Renal cortex interstitium (tissue), 11 donors: ENCODE measurements around the gene CRIP1. TPM values are rescaled to one million over a fixed set of nuclear protein-coding genes. Genes with fewer than 3 reads are reported as not detected.

Experiments used
- DNase-seq, 11 donors: peaks; one replicate each; pipeline ENCODE4 v3.0.0-alpha.2; 2013; ENCODE audit warnings: low read depth in 9 of 11, low spot score in 4 of 11; ENCODE audit errors: extremely low read depth in 1 of 11
- polyA plus RNA-seq, 3 donors: library from polyadenylated mRNA; unstranded; fragments of 120-200 nt; gene quantifications; one replicate each; pipeline ENCODE4 v1.2.1, GENCODE V29; 2013; ENCODE audit not compliant: insufficient read length in 3 of 3

CRIP1 gene
- polyA plus RNA-seq, 3 donors: 24.0 to 49.2 (median 36.3) TPM

DNA sequence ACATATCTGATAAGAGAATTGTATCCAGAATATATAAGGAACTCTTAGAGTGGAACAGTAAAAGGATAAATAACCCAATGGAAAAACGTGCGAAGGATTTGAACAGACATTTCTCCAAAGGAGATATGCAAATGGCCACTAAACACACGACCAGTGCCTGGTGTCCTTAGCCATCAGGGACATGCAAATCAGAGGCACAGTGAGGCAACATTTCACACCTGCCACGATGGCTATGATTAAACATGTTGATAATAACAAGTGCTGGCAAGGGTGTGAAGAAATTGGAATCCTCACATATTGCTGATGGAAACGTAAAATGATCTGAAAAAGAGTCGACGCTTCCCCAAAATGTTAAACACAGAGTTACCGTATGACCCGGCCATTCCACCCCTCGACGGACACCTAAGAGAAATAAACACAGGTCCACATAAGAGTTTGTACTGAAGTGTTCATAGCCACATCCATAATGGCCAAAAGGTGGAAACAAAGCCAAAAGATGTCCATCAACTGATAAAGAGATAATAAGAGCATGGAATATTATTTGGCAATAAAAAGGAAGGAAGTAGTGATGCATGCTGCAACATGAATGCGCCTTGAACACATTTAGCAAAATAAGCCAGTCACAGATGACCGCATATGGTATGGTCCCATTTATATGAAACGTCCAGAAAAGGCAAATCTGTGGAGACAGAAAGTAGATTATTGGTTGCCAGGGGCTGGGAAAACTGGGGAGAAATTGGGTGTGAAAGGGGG lies 33.4 kb downstream of the CRIP1 start:
- DNase-seq: no peak

DNA sequence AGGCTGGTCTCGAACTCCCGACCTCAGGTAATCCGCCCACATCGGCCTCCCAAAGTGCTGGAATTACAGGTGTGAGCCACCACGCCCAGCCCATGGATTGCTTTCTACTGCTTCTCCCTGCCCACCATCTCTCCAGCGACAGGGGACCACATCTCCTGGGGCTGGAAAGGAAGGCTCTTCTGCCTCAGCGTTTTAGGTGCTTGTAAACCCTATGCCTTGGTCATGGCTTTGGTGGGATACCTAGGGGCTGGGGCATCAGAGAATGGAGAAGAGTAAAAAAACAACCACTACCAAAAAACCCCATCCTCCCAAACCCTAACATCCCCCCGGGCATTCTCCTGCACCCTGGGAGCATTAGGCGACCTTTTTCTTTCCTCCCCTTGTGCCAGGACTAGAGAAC lies 38.6 kb downstream of the CRIP1 start:
- DNase-seq: no peak

DNA sequence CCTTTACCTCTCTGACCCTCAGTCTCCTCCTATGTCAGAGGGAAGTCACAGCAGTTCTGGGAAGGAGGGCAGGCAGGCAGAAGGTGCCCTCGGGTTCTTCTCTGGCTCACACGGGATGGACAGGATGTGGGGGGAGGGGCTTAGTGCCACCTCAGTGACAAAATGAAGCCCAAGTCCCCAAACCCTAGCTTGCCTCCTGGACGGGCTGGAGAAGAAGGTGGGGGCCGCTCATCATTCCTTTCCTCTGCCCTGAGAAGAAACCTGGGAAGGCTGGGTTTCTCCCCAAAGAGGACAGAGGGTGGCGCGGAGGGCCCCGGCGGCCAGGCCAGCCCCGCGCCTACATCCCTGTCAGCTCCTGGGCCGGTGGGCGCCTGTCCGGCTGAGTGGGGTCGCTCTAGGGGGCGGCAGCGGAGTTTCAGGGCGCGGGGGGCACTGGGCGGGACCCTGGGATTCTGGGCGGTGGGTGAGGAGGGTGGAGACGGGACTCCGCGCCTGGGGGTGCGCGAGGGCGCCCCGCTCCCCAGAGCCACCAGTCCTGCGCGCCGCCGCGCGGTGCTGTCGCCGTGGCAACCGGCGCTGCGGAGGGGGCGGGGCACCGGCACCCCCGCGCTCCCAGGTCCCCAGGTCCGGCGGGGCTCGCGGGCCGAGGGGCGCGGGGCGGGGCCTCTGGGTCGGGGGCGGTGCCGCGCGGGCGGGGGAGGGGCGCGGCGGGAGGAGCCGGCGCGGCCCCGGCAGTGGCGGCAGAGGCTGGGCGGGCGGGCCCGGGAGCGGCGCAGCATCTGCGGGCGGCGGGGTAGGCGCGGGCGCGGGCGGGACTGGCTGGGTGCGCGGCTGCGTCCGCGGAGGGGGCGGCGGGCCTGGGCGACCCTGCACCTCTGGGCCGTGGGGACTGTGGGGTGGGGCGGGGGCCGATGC lies 39.4 kb downstream of the CRIP1 start, which contains the start of gene TMEM121:
Gene TMEM121, plus strand, starts transcription at position 723 of the 915 bp plus-strand sequence. CDS start 2,252 bp downstream, outside the sequence.
- no peak for DNase-seq

DNA sequence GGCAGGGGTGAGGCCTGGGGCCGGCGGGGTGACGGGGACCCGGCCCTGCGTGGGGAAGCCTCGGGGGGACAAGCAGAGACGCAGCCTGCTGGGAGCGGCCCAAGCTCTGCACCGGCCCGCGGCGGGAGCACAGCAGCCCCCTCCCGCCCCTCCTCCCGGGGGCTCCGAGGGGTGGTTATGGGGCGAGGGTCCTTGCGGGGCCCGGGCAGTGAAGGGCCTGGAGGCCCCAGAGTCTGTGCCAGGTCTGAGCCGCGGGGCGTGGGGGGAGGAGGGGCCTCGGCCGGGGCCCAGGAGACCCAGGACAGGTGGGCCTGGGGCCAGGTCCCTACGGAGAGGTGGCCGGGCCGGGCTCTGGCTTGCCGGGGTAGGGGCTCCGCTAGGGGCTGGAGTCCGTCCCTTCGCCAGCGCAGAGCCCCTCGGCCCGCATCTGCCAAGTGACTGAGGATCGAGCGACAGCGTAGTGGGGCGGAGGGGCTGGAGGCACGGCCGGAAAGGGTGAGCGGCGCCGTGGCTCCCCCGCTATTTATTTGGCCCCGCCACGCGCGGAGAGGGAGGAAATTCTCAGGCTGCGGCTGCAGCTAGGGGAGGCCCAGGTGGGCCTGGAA lies 40.2 kb downstream of the CRIP1 start:
- DNase-seq: no peak

DNA sequence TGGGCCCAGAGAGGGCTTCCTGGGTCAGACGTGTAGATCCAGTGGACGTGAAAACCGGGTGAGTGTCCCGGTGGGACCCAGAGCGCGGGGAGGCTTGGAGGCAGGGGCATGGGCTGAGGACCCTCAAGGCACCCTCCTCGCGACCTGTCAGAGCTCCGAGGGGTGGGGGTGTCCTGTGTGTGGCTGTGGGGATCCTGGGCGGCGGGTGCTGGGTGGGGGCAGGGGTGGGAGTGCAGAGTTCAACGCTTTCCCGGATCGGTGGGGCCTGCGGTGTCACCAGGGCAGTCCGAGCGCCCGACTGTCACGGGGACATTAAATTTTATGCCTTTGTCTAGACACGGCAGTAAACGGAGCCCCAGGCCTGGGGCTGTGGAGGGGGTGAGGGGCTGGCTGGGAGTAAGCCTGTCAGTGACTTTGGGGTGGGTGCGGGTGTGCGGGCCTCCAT lies 40.7 kb downstream of the CRIP1 start:
- DNase-seq: no peak

DNA sequence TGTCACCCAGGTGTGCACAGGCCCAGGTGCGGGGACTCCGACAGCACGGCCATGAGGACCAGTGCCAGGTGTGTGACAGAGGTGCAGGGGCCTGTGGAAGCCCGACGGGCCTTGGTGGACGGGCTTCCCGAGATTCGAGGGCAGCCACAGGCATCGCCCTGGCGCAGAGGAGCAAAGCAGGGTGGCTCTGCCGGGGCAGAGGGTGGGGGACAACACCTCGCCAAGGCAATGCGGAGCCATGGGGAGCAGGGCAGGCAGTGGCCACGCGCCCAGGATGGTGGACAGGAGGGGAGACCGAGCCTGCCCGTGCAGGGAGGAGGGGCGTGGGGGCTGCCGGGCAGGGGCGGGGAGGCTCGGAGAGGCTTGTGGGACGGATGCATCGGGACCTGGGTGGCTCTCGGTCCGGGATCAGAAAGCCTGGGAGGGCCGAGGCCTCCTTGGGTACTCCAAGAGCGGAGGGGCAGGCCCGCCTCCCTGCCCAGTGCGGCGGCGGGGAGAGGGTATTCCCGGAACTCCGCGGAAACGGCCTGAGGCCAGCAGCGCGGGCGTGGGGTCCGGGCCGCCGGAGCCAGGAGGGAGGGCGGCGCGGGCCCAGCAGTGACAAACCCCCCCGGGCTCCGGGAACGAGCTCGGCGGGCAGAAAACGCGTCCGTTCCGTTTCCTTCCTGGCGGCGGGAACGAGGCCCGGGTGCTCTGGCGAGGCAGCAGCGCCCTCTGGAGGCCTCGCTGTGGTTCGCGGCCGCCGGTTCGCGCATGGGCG lies 41.3 kb downstream of the CRIP1 start:
- DNase-seq: peak in 8 of 11 donors; percentile 56 to 79 (median 70)

DNA sequence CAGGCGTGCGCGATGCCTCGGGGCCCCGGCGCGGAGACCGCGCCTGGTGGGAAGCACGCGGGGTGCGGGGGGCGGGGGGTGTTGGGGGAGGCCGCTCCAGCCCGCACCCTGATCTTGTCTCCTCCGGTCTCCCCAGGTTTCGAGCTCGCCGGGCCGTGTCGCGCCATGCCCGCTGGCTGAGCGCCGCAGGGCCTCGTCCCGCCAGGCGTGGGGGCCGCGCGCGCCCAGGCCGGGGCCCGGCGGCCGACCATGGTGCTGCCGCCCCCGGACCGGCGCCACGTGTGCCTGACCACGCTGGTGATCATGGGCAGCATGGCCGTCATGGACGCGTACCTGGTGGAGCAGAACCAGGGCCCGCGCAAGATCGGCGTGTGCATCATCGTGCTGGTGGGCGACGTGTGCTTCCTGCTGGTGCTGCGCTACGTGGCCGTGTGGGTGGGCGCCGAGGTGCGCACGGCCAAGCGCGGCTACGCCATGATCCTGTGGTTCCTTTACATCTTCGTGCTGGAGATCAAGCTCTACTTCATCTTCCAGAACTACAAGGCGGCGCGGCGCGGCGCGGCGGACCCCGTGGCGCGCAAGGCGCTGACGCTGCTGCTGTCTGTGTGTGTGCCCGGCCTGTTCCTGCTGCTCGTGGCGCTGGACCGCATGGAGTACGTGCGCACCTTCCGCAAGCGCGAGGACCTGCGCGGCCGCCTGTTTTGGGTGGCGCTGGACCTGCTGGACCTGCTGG lies 42.1 kb downstream of the CRIP1 start:
- DNase-seq: no peak

DNA sequence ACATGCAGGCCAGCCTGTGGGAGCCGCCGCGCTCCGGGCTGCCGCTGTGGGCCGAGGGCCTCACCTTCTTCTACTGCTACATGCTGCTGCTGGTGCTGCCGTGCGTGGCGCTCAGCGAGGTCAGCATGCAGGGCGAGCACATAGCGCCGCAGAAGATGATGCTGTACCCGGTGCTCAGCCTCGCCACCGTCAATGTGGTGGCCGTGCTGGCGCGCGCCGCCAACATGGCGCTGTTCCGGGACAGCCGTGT lies 42.6 kb downstream of the CRIP1 start:
- DNase-seq: no peak

DNA sequence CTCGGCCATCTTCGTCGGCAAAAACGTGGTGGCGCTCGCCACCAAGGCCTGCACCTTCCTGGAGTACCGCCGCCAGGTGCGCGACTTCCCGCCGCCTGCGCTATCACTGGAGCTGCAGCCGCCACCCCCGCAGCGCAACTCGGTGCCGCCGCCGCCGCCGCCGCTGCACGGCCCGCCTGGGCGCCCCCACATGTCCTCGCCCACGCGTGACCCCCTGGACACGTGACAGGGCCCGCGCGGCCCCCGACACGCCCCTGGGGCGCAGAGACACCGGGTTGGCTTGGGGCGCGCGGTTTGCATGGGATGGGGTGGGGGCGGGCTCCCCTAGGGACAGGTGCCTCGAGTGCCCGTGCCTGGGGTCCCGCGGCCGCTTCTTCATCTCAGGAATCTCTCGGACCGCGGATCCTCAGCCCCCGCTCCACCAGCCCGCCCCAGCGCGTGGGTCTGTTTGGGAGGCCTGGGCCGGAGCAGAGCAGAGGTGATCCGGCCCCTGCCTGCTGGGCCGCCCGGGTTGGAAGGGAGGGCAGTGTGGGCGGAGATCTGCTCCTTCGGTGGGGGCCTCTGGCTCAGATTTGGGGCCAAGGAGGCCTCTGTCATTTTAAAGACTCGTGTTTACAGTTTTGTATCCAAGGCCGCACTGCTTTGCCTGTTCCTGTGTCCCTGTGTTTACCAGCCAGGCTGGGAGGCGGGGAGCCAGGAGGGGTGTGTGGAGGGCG lies 43.0 kb downstream of the CRIP1 start:
- DNase-seq: no peak

DNA sequence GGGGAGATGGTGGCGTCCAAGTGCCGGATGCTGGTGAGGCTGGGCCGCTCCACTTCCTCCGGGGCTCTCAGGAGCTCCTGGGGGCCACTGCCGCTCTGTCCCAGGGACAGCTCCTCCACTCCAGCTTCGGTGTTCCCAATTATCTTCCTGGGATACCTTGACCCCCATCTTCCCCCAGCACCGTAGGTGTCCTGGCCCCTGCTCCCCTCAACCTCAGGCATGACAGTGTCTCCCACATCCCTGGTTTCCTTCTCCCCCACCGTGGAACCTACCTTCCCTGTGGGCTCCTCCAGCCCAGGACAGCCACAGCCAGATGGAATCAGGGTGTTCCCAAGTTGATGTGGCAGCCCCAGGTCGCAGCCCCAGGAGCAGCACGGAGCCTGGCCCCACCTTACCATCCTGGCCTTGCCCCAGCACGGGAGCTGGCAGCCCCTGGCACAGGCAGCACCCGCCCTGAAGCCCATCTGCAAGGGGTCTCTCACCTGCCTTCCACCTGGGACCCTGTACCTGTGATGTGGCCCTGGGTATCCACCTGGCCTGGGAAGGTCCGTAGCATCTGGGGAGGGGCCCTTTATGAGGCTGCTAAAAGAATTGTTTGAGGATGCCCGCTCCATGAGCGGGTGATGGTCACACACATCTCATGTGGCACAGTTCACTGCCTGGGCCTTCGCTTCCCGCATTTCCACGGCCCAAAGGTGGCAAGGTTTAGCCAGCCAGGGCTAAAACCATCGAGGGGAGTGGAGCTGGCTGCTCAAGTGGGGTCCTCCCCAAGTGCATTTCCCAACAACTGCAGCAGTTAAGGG lies 43.8 kb downstream of the CRIP1 start:
- no peak for DNase-seq

DNA sequence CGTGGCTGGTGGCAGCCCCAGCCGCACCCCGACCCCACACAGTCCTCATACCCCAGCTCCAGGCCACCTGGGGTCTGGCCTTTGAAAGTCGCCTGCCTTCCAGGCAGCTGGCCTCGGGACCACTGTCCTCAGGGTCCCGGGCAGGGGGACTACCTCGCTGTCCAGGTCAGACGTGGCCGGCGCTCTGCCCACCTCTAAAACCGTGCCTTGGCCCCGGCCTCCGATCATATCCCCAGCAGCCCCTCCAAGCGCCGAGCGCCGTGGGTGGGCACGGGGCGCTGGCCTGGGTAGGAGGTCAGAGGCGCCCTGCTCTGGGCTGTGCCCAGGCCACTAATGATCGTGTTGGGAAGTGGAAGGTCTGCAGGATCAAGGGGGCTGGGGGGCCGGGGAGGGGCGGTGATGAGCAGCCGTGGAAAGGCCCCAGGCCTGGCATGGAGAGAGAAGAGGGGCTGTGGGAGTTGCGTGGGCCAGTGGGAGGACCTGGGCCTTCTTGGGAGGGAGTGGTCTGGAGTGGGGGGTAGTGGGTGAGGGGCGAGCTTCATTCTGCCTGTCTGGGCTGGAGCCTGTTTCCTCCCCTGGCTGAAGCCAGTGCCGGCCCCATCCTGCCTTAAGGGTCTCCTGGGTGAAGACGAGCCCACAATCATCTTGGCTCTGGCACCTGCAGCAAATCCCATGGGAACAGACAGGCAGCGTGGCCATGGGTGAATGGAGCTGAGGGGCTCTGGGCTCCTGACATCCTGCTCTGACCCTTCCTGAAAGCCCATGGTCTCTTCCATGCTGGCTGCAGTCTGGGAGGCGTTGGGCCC lies 44.6 kb downstream of the CRIP1 start:
- DNase-seq: no peak

DNA sequence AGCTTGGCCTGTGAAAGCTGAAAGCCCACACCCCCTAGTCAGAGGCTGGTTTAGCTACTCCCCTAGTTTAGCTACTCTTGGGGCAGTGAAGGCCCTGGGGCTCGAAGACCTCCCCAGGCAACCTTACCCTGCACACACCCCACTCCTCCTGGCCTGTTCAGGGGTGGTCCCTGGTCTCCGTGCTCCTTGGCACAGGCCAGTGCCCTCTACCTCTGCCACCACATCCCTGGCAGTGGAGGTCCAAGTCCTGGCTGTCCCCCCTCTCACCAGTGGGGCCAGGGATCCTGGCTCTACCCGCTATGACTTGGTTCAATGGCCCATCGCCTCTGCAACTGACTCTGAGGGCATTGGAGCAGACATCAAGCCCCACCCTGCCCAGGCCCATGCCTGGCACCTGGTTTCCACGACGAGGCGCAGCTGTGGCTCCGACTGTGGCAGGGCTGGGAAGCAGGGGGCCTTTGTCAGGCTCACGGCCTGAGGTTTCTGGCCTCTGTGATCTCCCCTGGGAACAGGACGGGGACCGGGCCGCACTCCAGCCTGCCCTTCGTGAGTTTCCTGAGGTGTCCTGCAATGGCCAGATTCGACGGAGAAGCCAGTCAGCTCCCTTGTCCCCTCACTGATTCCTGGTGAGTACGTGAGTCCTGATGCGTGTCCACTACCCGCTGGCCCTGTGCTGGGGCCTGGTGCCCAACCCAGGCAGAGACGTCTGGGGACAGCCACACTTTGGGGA lies 45.4 kb downstream of the CRIP1 start:
- DNase-seq: no peak

DNA sequence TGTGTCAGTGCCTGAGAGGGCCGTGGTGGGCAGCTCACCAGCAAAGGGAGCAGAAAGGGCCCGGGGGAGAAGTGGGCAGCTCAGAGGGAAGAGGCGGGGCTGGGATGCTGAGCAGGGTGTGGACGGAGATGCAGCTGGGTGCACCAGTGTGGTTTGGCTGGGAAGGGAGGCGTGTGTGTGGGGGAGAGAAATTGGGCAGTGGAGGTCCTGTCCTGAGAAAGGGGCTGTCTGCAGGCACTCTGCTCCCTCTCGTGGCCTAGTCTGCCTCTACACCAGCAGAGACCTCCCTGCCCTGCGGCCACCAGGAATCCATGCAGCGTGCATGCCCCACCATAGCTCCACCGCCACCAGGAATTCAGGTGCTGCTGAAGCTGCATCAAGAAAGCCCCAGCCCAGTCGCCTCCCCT lies 46.1 kb downstream of the CRIP1 start:
- no peak for DNase-seq

DNA sequence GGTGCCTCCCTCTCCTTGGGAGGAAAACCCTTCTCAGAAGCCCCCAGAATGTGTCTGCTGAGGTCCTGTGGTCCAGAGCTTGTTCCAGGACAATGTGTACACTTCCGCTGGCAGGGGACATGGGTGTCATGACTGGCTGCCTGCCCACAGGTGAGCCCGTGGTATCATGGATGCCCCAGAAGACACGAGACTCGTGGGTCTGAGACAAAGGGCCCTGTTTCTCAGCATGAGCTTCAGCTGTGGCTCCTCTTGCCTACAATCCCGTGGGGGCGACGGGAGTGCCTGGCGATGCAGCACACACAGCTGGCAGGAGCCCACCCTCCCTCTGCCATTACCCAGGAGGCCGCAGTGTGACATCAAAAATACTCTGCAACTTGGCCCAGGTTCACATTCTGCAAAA lies 46.7 kb downstream of the CRIP1 start:
- DNase-seq: no peak

DNA sequence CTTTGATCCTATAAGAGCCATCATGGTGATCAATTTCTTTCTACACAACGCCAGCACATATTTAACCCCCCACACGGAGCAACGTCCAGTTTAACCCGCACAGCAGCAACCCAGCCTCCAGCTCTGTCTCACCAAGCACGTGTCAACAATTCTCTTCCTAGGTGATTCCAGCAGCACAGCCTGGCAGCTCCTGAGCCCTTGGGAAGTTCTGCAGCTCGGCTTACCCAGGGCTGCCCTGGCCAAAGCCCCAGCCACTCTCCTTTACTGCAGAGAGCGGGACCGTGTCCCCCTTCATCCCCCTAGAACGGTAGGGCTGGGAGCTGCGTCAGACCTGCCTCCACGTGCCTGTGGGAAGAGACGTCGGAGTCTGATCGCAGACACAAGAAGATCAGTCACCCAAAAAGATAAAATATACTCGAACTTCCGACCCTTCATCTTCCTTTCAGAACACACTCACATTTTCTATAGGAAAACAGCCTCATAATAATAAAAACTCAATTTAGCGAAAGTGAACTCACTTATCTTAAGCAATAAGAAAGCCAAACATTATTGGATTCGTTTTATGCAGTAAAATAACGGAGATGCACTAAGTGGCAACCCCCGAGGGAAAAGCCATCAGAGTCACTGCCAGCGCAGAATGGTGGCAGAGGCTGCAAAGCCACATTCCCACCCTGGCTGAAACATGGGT lies 47.3 kb downstream of the CRIP1 start:
- no peak for DNase-seq
